CD4-positive, alpha-beta T cell treated with Interleukin-12 subunit alpha and Interleukin-12 subunit beta, for 1 hour (primary cell): ENCODE results near the gene PDE1A.
A peak's percentile ranks its signal among the peaks of the same experiment; 100 is the strongest.

ENCODE experiments used
- DNase-seq: peaks from one replicate; pipeline ENCODE4 v3.0.0-alpha.2; 2020

PDE1A gene

GRCh38 chr2:182186132-182186735 lies 240.6 kb downstream of the PDE1A start:
- peak; percentile 31 for DNase-seq

- DNase-seq = no peak
Observed at GRCh38 chr2:182182436-182182835, 244.4 kb downstream of the PDE1A start.

GRCh38 chr2:182181381-182181780 lies 245.5 kb downstream of the PDE1A start:
- DNase-seq = no peak

- no peak for DNase-seq
Observed at GRCh38 chr2:182179176-182179575, 247.7 kb downstream of the PDE1A start.

GRCh38 chr2:182173944-182174622 lies 252.8 kb downstream of the PDE1A start:
- DNase-seq = no peak

- DNase-seq = no peak
Observed at GRCh38 chr2:182170341-182170740, 256.5 kb downstream of the PDE1A start.

GRCh38 chr2:182167882-182168281 lies 259.0 kb downstream of the PDE1A start:
- no peak for DNase-seq

GRCh38 chr2:182166841-182167240 lies 260.0 kb downstream of the PDE1A start:
- DNase-seq = no peak

- no peak for DNase-seq
Observed at GRCh38 chr2:182166406-182166805, 260.4 kb downstream of the PDE1A start.

GRCh38 chr2:182165202-182165601 lies 261.6 kb downstream of the PDE1A start:
- DNase-seq = no peak

- DNase-seq = no peak
Observed at GRCh38 chr2:182164686-182165085, 262.1 kb downstream of the PDE1A start.

GRCh38 chr2:182163878-182164277 lies 263.0 kb downstream of the PDE1A start:
- no peak for DNase-seq

GRCh38 chr2:182148344-182148743 lies 278.5 kb downstream of the PDE1A start:
- DNase-seq = no peak

GRCh38 chr2:182144776-182145165 lies 282.1 kb downstream of the PDE1A start:
- no peak for DNase-seq

GRCh38 chr2:182144041-182144775 lies 282.6 kb downstream of the PDE1A start:
- DNase-seq = no peak

GRCh38 chr2:182142062-182142461 lies 284.8 kb downstream of the PDE1A start:
- DNase-seq = no peak

- DNase-seq = no peak
Observed at GRCh38 chr2:182134201-182134600, 292.6 kb downstream of the PDE1A start.

GRCh38 chr2:182133195-182133891 lies 293.5 kb downstream of the PDE1A start:
- DNase-seq = no peak

- no peak for DNase-seq
Observed at GRCh38 chr2:182132605-182133004, 294.2 kb downstream of the PDE1A start.

- no peak for DNase-seq
Observed at GRCh38 chr2:182128821-182129707, 297.8 kb downstream of the PDE1A start.

- no peak for DNase-seq
Observed at GRCh38 chr2:182117196-182117595, 309.6 kb downstream of the PDE1A start.

GRCh38 chr2:182116774-182117173 lies 310.1 kb downstream of the PDE1A start:
- no peak for DNase-seq
